ENCODE data around the gene TIRAP.
A peak's percentile ranks its signal among the peaks of the same experiment; 100 is the strongest.

Gene TIRAP

DNA sequence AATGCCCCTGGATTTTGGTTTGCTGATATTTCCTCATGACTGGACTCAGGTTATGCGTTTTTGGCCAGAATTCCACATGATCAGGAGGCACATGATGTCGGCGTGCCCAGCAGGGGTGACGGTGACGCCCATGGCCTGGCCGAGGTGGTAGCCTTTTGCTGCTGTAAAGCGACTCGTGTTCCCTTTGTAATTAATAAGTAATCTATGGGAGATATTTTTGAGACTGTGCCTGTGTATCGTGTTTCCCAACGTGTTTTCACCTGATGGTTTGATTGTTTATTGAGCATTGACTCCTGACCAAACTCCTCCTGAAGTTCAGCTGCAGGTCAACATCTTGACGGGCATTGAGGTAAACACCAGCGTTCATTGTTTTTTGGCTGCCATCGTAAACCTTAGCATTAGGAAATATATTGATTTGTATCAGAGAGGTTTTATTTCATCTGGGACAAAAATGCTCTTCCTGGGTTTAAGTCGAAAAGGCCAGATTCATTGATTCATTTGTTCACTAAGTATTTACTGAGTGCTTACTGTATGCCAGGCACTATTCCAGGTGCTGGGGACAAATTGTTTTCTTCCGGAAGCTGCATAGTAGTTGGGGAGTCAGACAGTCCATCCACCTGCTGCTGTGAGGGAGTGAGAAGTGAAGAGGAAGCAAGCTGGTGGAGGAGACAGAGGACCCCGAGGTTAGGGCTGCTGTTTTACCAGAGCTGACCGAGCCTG, 44.5 kb downstream of the TIRAP start:
- no peak for DNase-seq (ENCODE audit: low read depth)
- peaks cover 35% of the 10 kb centered on the region for H3K4me1 ChIP-seq (ENCODE audit: control insufficient read depth, insufficient read depth, low read length)
- H3K4me3 ChIP-seq (ENCODE audit: low read length), result no peak overlapping the region
- H3K9ac ChIP-seq (ENCODE audit: low read length), result no peak overlapping the region
- no peaks in the 10 kb centered on the region for H3K9me3 ChIP-seq (ENCODE audit: control insufficient read depth, low read length)
- no peaks in the 10 kb centered on the region for H3K36me3 ChIP-seq (ENCODE audit: control insufficient read depth, insufficient read depth, low read length, severe bottlenecking)
- H3K27me3 ChIP-seq (replicated peaks; ENCODE audit: control insufficient read depth, insufficient read depth, low read length), result no peaks in the 10 kb centered on the region

DNA sequence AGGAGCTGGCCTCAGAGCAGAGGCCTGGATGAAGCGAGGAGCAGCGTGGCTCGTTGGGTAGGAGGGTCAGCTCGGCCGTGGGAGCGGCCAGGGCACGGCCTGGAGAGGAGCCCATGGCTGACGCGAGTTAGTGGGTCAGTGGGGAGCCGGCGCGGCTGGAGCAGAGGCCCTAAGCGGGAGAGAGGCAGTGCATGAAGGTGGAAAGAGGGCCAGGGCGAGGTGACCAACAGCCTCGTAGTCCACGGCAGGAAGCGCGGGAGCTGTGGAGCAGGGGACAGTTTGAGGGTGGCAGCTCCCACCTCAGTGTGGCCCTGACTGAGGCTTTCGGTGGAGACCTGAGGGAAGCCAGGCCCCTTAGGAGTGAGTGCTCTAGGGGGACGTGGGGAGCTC, 45.1 kb downstream of the TIRAP start:
- no peak overlapping the region for H3K4me3 ChIP-seq (ENCODE audit: low read length)
- H3K36me3 ChIP-seq (ENCODE audit: control insufficient read depth, insufficient read depth, low read length, severe bottlenecking), result no peaks in the 10 kb centered on the region
- no peaks in the 10 kb centered on the region for H3K9me3 ChIP-seq (ENCODE audit: control insufficient read depth, low read length)
- H3K4me1 ChIP-seq (ENCODE audit: control insufficient read depth, insufficient read depth, low read length), result peaks cover 37% of the 10 kb centered on the region
- no peak for DNase-seq (ENCODE audit: low read depth)
- H3K27me3 ChIP-seq (replicated peaks; ENCODE audit: control insufficient read depth, insufficient read depth, low read length), result no peaks in the 10 kb centered on the region
- H3K9ac ChIP-seq (ENCODE audit: low read length), result no peak overlapping the region

DNA sequence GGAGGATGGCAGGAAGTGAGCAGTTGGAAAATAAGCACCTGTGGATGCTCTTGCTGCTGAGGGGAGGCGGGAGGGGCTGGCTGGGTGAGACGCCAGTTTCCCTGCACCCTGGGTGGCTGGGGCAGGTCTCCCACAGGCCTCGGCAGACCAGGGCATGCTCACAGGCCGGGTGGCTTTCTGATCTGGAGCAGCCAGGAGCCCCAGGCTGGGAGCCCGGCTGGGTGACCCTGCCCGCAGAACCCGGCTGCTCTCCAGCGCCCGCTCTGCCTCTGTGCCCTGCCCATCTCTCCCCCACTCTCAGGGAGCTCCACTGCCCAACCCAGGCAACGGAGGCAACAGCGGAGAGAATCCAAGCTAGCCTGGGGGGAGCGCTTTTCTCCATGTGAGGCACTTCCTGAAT, 45.6 kb downstream of the TIRAP start:
- Histone ChIP-seq H3K27me3 (replicated peaks; ENCODE audit: control insufficient read depth, insufficient read depth, low read length) (no peaks in the 10 kb centered on the region), H3K9ac (ENCODE audit: low read length) (no peak overlapping the region), H3K9me3 (ENCODE audit: control insufficient read depth, low read length) (no peaks in the 10 kb centered on the region), H3K4me1 (ENCODE audit: control insufficient read depth, insufficient read depth, low read length) (peaks cover 36% of the 10 kb centered on the region), H3K4me3 (ENCODE audit: low read length) (no peak overlapping the region), H3K36me3 (ENCODE audit: control insufficient read depth, insufficient read depth, low read length, severe bottlenecking) (no peaks in the 10 kb centered on the region)
- DNase-seq (ENCODE audit: low read depth), result no peak

DNA sequence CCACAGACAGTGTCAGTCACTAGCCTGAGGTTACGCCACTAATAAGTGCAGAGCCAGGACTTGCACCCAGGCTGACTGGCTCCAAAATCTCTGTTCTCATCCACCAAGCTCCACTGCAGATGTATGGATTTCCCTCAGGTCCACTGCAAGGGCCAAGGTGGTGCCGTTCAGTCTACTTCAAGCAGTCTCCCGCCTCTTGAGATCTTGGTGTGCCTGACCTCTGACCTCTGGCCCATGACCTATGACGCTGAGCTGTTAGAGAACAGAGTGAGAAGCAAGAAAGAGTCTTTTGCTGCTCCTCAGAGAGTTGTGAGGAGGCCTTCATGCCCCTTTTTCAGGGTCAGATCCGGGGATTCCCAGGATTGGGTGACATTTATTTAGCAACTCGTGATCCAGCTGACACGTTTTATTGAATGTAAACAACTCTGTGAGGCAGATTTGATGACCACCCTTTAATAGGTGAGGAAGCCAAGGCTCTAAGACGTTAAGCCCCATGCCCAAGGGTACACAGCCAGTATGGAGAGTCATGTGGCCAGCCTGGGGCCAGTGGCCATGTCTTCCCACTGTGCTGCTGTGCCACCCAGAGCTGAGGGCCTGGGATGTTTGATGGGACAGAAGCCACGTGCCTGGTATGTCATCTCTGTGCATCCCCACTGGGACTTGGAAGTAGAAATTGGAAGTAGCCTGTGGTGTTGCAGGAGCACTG, 46.2 kb downstream of the TIRAP start:
- no peak overlapping the region for H3K9ac ChIP-seq (ENCODE audit: low read length)
- no peak overlapping the region for H3K4me3 ChIP-seq (ENCODE audit: low read length)
- no peak for DNase-seq (ENCODE audit: low read depth)
- H3K9me3 ChIP-seq (ENCODE audit: control insufficient read depth, low read length), result no peaks in the 10 kb centered on the region
- no peaks in the 10 kb centered on the region for H3K27me3 ChIP-seq (replicated peaks; ENCODE audit: control insufficient read depth, insufficient read depth, low read length)
- H3K36me3 ChIP-seq (ENCODE audit: control insufficient read depth, insufficient read depth, low read length, severe bottlenecking), result no peaks in the 10 kb centered on the region
- H3K4me1 ChIP-seq (ENCODE audit: control insufficient read depth, insufficient read depth, low read length), result peaks cover 37% of the 10 kb centered on the region

DNA sequence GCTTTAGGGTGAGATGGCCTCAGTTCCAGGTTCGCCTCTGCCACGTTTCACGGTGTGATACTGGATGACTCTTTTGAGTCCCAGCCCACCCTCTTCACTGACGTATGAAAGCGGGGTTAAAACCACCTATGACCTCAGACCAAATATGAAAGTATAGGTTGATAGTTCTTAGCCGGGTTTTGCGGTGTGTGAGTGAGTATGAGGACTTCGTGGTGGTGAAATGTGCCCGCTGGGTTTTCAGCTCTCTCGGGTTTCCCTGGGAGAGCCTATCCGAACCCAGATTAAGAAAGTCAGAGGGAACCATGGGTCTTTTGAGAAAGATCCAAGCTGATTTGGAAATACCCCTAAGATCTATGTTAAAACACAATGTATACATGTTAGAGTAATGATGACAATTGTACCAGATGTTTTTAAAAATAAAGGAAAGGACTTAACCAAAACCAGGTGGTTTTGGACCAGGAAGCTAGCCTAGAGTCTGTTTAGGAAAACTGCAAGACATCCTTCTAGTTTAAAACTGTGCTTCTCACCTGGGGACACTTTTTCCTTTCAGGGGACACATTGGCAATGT, 46.8 kb downstream of the TIRAP start:
- DNase-seq (ENCODE audit: low read depth), result no peak
- Histone ChIP-seq H3K4me3 (ENCODE audit: low read length) (no peak overlapping the region), H3K27me3 (replicated peaks; ENCODE audit: control insufficient read depth, insufficient read depth, low read length) (no peaks in the 10 kb centered on the region), H3K4me1 (ENCODE audit: control insufficient read depth, insufficient read depth, low read length) (peaks cover 40% of the 10 kb centered on the region), H3K36me3 (ENCODE audit: control insufficient read depth, insufficient read depth, low read length, severe bottlenecking) (no peaks in the 10 kb centered on the region), H3K9me3 (ENCODE audit: control insufficient read depth, low read length) (no peaks in the 10 kb centered on the region), H3K9ac (ENCODE audit: low read length) (no peak overlapping the region)

DNA sequence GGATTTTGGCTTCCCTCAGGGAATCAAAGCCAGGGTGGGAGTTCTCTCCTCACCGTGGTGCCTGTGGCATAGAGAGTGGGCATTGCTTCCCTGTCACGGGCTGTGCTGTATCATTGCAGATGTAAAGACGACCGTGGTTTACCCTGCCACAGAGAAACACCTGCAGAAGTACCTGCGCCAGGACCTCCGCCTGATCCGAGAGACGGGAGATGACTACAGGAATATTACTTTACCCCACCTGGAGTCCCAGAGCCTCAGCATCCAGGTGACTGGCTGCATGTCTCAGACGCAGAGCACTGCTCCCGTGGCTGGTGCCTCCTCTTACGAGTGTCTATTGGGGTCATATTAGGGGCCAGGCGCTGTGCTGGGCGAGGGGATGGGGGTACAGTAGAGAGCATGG, 48.4 kb downstream of the TIRAP start:
- Histone ChIP-seq H3K36me3 (ENCODE audit: control insufficient read depth, insufficient read depth, low read length, severe bottlenecking) (no peaks in the 10 kb centered on the region), H3K9ac (ENCODE audit: low read length) (no peak overlapping the region), H3K27me3 (replicated peaks; ENCODE audit: control insufficient read depth, insufficient read depth, low read length) (no peaks in the 10 kb centered on the region), H3K9me3 (ENCODE audit: control insufficient read depth, low read length) (no peaks in the 10 kb centered on the region), H3K4me3 (ENCODE audit: low read length) (no peak overlapping the region), H3K4me1 (ENCODE audit: control insufficient read depth, insufficient read depth, low read length) (peaks cover 47% of the 10 kb centered on the region)
- no peak for DNase-seq (ENCODE audit: low read depth)

DNA sequence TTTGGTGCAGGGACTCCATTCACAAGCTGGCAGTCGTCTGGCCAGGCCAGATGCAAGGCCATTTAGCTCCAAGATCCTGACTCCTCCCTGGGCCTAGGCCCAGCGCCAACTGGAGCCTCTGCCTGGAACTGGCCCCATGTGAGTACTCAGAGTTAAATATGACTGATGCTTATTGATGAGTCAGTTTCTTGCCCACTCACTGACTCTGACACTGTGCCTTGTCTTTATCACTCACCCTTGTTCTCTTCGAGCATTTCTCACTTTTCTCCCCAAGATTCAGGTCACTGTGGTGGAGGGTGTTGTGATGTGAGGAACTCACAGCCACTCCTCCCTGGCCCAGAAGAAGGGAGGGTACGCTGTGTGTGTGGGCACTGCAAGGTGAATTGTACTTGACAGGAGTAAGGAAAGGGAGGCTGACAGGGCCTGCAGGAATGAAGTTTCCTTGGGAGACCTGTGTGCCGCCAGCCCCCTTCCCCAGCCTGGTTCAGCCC, 49.4 kb downstream of the TIRAP start:
- Histone ChIP-seq H3K9ac (ENCODE audit: low read length) (peak overlapping the region; percentile 71), H3K4me3 (ENCODE audit: low read length) (peak overlapping the region; percentile 18), H3K9me3 (ENCODE audit: control insufficient read depth, low read length) (no peaks in the 10 kb centered on the region), H3K4me1 (ENCODE audit: control insufficient read depth, insufficient read depth, low read length) (peaks cover 52% of the 10 kb centered on the region), H3K36me3 (ENCODE audit: control insufficient read depth, insufficient read depth, low read length, severe bottlenecking) (no peaks in the 10 kb centered on the region), H3K27me3 (replicated peaks; ENCODE audit: control insufficient read depth, insufficient read depth, low read length) (no peaks in the 10 kb centered on the region)
- peak; percentile 80 for DNase-seq (ENCODE audit: low read depth)

DNA sequence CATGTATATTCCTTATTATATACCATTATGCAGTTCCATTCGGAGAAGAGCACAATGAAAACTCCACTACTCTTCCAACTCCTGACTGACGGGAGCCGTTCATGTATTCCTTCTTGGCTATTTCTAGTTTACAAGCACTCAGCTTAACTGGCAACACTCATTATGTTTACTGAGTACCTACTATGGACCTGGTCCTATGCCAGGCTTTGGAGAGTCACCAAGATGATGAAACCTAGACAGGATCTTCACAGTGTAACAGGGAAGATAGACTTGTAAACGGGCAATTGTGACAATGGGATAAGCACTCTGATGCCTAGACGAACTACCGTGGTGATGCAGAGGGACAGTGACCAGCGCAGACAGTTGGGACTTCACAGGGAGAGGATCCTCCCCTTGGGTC, 50.2 kb downstream of the TIRAP start:
- DNase-seq (ENCODE audit: low read depth), result no peak
- Histone ChIP-seq H3K9ac (ENCODE audit: low read length) (no peak overlapping the region), H3K27me3 (replicated peaks; ENCODE audit: control insufficient read depth, insufficient read depth, low read length) (no peaks in the 10 kb centered on the region), H3K4me3 (ENCODE audit: low read length) (no peak overlapping the region), H3K36me3 (ENCODE audit: control insufficient read depth, insufficient read depth, low read length, severe bottlenecking) (no peaks in the 10 kb centered on the region), H3K9me3 (ENCODE audit: control insufficient read depth, low read length) (no peaks in the 10 kb centered on the region), H3K4me1 (ENCODE audit: control insufficient read depth, insufficient read depth, low read length) (peaks cover 54% of the 10 kb centered on the region)

DNA sequence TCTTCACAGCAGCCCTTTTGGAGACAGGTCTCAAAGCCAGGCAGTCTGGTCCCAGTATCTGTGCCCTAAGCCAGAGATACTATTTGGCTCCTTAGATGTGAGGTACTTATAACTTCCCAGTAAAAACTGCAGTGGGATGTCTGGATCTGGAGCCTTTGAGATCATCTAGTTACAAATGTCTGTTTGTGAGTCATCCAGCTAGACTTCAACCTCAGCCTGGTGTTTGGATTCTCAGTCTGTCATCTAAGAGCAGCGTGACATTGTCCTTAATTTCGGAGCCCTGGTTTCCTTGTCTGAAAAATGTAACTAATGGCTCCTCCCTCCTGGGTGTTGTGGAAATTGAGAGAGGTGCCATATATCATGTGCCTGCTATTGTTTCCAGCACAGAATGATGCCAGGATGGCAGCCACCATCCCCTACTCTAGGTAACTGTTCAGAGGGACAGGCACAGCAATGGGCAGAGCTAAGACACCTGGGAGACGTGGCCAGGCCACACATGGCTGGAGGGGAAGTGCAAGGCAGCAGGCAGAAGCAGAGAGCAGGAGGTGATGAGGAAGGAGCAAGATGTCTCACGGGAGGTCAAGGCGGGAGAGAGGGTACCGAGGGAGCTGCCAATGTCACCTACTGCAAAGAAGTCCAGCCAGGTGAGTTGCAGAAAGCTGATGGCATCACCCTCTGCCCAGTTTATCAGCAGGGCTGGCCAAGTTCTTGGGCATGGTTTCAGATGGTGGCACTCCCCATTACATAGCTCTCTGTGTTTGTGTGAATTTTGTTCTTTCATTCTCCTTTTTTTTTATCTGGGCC, 52.0 kb downstream of the TIRAP start:
- H3K27me3 ChIP-seq (replicated peaks; ENCODE audit: control insufficient read depth, insufficient read depth, low read length), result no peaks in the 10 kb centered on the region
- no peaks in the 10 kb centered on the region for H3K9me3 ChIP-seq (ENCODE audit: control insufficient read depth, low read length)
- H3K4me3 ChIP-seq (ENCODE audit: low read length), result no peak overlapping the region
- peak overlapping the region; percentile 30 for H3K9ac ChIP-seq (ENCODE audit: low read length)
- peaks cover 44% of the 10 kb centered on the region for H3K4me1 ChIP-seq (ENCODE audit: control insufficient read depth, insufficient read depth, low read length)
- peak; percentile 43 for DNase-seq (ENCODE audit: low read depth)
- H3K36me3 ChIP-seq (ENCODE audit: control insufficient read depth, insufficient read depth, low read length, severe bottlenecking), result no peaks in the 10 kb centered on the region

DNA sequence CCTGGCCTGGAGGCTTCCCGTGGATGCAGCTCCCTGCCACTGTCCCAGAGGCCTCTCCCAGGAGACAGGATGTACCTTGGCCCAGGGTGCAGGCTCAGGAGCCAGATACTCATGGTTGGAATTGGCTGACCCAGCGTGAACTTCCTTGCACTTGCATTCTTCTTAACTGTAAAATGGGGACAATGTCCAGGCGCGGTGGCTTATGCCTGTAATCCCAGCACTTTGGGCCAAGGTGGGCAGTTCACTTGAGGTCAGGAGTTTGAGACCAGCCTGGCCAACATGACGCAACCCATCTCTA, 52.5 kb downstream of the TIRAP start:
- Histone ChIP-seq H3K9me3 (ENCODE audit: control insufficient read depth, low read length) (no peaks in the 10 kb centered on the region), H3K36me3 (ENCODE audit: control insufficient read depth, insufficient read depth, low read length, severe bottlenecking) (no peaks in the 10 kb centered on the region), H3K9ac (ENCODE audit: low read length) (no peak overlapping the region), H3K27me3 (replicated peaks; ENCODE audit: control insufficient read depth, insufficient read depth, low read length) (no peaks in the 10 kb centered on the region), H3K4me3 (ENCODE audit: low read length) (no peak overlapping the region), H3K4me1 (ENCODE audit: control insufficient read depth, insufficient read depth, low read length) (peaks cover 46% of the 10 kb centered on the region)
- no peak for DNase-seq (ENCODE audit: low read depth)

DNA sequence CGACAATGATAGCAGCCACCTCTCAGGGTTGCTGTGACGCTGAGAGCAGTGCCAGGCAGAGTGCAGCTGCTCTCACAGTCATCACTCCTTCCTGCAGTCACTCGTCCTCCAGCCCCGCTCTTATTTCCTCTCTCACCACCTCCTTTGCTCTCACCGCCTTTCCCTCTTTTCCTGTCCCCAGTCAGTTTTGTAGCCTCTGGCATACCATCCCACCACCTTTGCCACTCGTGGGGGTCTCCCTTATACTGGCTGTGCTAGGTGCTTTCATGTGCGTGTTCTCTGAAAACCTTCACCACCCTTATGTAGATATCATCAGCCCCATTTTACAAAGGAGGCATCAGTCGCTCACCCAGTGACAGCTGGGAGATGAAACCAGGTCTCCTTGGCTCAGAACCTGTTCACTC, 53.2 kb downstream of the TIRAP start:
- DNase-seq (ENCODE audit: low read depth), result no peak
- Histone ChIP-seq H3K4me3 (ENCODE audit: low read length) (no peak overlapping the region), H3K4me1 (ENCODE audit: control insufficient read depth, insufficient read depth, low read length) (peaks cover 47% of the 10 kb centered on the region), H3K27me3 (replicated peaks; ENCODE audit: control insufficient read depth, insufficient read depth, low read length) (no peaks in the 10 kb centered on the region), H3K36me3 (ENCODE audit: control insufficient read depth, insufficient read depth, low read length, severe bottlenecking) (no peaks in the 10 kb centered on the region), H3K9ac (ENCODE audit: low read length) (no peak overlapping the region), H3K9me3 (ENCODE audit: control insufficient read depth, low read length) (no peaks in the 10 kb centered on the region)

All from adipocyte (in vitro differentiated cells).